NCI-H1436 (cell line): Measurements from ENCODE around the gene BMP2K.

ENCODE experiments used
- DNase-seq: peaks from one replicate; lab custom pipeline; 2025; lab: John Stamatoyannopoulos, UW

BMP2K gene

GRCh38 chr4:78764498-78764961 is 11.6 kb upstream of the BMP2K start:
- no peak for DNase-seq

- DNase-seq, result no peak
These were observed 10.6 kb upstream of the BMP2K start for GRCh38 chr4:78765432-78766006.

DNA sequence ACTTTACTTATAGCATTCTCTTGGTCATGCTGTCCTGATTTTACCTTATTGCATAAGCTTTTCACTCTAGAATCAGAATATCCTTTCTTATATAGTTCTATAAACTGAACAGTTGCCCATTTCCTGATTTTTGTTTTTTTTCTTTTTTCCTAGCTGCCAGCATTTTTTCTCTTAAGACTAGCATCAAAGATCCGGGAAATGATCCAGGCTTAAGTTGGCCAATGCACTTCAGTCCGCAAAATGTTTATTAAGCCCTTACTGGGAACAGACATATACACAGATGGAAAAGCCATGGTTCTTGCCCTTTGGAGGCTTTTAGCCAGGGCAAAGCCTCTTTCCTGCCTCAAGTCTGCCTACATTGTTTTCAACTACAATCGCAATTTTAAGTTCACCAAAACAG is 10.1 kb upstream of the BMP2K start:
- no peak for DNase-seq

DNA sequence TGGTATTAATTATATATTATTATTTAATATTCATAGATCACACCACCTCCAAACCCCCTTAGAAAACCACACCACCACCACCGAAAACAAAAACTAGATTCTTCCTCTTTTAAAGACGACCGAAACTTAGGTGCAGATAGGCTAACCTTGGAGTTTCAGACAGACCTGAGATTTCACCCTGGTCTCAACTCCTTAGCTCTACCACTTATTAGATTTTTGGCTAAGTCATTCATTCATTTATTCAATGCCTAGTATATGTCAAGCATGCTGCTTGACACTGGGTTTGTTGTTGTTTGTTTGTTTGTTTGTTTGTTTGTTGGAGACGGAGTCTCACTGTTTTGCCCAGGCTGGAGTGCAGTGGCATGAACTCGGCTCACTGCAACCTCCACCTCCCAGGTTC is 9.5 kb upstream of the BMP2K start:
- no peak for DNase-seq

GRCh38 chr4:78767350-78767749 is 8.8 kb upstream of the BMP2K start:
- no peak for DNase-seq

- no peak for DNase-seq
These were observed 7.5 kb upstream of the BMP2K start for GRCh38 chr4:78768452-78769180.

DNA sequence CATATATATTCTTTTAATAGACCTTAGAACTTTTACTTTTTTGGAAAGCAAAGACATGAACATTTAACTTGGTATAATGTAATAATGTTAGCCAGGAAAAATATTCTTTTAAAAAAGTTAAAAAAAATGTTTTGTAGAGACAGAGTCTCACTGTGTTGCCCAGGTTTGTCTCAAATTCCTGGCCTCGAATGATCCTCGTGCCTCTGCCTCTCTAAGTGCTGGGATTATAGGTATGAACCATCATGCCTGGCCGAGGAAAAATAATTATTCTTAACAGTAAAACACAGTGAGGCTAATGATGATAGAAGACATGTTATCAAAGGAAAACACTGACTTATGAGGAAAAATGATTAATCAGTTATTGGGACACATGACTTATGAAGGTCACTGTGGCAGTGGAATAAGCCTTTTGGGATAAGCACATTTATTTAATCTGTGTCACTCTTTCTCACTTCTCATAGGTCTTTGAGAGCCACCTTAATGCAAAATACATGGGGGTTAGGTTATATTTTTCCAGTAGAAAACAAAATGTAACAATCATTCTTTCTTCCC is 6.0 kb upstream of the BMP2K start:
- no peak for DNase-seq

- no peak for DNase-seq
These were observed 3.5 kb upstream of the BMP2K start for GRCh38 chr4:78772526-78773091.

- no peak for DNase-seq
These were observed 1.7 kb upstream of the BMP2K start for GRCh38 chr4:78774417-78774816.

GRCh38 chr4:78775303-78776078 is 659 bp upstream of the BMP2K start:
- DNase-seq, result peak; percentile 69

DNA sequence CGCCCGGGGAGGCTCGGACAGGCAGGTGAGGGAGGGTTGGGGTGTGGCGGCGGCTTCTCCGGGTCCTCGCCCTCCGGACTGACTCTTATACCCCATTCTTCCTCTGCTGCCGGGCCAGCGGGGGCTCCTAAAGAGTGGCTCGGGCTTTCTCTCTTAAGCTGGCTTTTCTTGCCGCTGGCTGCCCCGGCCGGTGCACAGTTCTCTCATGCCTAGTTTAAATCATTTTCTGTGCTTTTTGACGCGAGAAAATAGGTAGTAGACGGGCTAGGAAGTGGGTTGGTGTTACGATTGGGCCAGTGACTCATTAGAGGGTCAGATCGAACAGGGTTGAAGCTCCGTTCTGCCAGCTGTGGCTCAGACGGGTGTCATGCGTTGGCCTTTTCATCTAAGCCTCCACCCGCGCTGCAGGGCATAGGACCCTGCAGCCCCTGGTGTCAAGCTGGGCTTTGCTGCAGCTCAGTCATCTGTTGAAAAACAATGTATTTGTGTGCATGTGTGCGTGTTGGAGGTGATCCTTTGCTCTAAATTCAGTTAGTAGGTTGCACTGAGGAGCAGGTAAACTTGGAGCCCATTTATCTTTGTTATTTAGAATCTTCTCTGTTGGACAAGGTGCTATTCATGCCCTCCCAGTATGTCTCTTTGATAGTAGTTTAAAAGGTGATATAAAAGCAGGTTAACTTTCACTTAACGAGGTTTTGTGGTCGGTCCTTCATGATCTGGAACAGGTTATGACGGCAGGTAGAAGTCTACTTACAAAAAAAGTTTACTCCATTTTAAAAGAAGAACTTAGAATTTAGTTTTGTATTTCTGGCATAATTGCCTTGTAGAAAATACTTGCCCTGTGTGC is 802 bp downstream of the BMP2K start:
- no peak for DNase-seq

DNA sequence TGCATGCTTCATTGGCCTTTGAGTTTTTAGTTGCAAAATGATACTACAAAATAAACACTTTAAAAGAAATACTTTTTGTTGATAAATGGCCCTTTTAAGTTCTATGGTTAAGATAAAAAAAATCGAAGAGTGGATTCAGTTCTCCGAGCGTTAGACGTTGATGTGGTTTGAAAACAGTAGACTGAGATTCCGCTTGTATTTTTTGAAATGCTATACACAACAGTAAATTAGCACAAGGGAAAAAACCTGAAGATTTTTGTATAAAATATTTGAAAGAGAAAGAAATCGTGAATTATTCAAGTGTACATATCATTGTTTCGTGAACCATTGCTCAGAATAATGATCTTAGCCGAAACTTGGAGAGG is 1.4 kb downstream of the BMP2K start:
- DNase-seq, result no peak

- no peak for DNase-seq
These were observed 2.4 kb downstream of the BMP2K start for GRCh38 chr4:78778530-78778929.

- no peak for DNase-seq
These were observed 3.1 kb downstream of the BMP2K start for GRCh38 chr4:78779280-78779679.

- DNase-seq, result no peak
These were observed 3.9 kb downstream of the BMP2K start for GRCh38 chr4:78780093-78780492.

GRCh38 chr4:78781139-78781538 is 5.0 kb downstream of the BMP2K start:
- DNase-seq, result no peak

GRCh38 chr4:78781924-78782323 is 5.8 kb downstream of the BMP2K start:
- no peak for DNase-seq

DNA sequence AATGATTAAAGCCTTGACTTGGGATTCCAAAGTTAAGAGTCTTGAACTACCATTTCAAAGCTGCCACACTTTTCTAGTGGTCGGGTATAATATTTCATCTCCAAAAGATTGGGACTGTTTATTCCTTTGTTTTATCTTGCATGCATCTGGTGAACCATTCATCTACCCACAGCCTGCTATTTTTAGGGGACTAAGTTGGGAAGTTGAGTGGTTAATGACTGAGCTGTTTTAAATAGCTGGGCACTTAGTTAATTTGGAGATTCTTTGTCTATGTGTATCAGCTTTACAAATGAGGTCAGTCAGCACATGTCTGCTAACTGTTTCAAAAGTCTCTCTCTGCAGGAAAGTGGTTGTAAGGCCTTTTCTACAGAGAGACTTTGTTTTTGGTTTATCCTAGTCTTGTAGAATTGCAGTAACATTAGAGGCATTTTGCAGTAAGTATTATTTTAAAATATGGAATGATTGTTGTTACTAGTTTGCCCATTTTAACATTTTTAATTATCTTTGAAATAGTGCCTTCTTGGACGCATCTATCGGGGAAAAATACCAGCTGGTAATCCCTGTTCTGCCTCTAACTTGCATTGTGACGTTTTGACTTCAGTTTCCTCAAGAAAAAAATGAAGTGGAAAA is 8.2 kb downstream of the BMP2K start:
- DNase-seq, result no peak

GRCh38 chr4:78787392-78788006 is 11.3 kb downstream of the BMP2K start:
- no peak for DNase-seq

DNA sequence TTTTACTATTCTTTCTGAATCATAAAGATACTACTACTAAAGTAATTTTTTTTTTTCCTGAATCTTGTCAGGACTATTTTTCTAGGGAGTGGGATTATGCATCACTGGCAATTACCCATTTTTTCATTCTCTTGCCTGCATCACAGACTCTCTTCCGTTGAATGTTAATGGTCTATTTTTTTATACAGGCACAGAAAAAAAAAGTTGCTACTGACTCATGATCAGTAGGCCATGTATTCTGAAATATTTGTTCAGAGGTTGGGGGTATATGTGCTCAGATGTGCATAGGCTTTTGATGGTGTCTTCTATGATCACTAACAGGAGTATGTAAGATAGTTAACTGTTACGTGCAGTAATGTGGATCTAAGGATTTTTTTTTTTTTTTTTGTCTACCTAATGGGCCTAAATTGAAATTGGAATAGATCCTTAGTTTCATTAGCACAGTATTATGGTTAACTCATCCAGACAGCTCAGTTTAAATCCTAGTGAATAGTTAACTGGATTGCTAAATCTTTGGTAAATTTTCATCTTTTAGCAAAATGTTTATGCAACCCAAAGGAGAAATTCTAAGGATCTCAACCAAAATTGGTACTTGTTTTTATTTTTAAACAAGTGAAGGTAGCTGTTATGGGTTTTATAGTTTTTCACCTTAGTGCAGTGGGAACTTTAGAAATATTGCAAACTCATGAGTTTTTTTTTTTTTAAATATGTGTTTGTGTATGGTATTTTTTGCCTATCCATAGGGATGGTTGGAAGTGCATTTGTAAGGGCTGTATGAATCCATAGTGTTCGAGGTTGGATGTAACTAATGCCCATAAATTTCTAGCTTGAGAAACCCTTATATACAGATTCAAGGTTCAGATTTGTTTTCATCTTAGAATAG is 12.1 kb downstream of the BMP2K start:
- DNase-seq, result no peak
